Astrocyte of the spinal cord (primary cell): ENCODE data around the gene SCAMP4.

ENCODE experiments used
- DNase-seq: peaks from one replicate; pipeline ENCODE4 v3.0.0; 2011; ENCODE audit warnings: low read depth, low spot score
- H3K4me3 ChIP-seq: 2 replicates; pipeline ENCODE4 v1.5.1; 2011; ENCODE audit warnings: low read depth, mild to moderate bottlenecking, low read length, moderate library complexity
- CTCF ChIP-seq: IDR thresholded peaks from 2 replicates; pipeline ENCODE4 v1.5.1; 2012; ENCODE audit warnings: low read depth, mild to moderate bottlenecking, low read length, inconsistent platforms
- in situ Hi-C: cut with HindIII; loops from 2 replicates; pipeline ENCODE4 v1.10.0; 2017; ENCODE audit warnings: low sequenced_read_pairs

The SCAMP4 gene

GRCh38 chr19:1954532-1954933 lies 49.3 kb downstream of the SCAMP4 start:
- no peak for TF ChIP-seq CTCF
- no peak for DNase-seq
- in situ Hi-C loops, result no loop called here
- no peak overlapping the region for H3K4me3 ChIP-seq

GRCh38 chr19:1955171-1956121 lies 50.2 kb downstream of the SCAMP4 start:
- H3K4me3 ChIP-seq, result no peak overlapping the region
- in situ Hi-C loops, result no loop called here
- no peak for TF ChIP-seq CTCF
- DNase-seq, result no peak

GRCh38 chr19:1956122-1956494 lies 50.9 kb downstream of the SCAMP4 start:
- H3K4me3 ChIP-seq, result no peak overlapping the region
- no peak for TF ChIP-seq CTCF
- no peak for DNase-seq
- in situ Hi-C loops, result no loop called here

- TF ChIP-seq CTCF, result no peak
Observed at GRCh38 chr19:1956868-1957492, 51.8 kb downstream of the SCAMP4 start.

GRCh38 chr19:1957562-1958248 lies 52.5 kb downstream of the SCAMP4 start:
- in situ Hi-C loops, result no loop called here
- H3K4me3 ChIP-seq, result no peak overlapping the region
- no peak for DNase-seq
- TF ChIP-seq CTCF, result no peak

More at GRCh38 chr19:1956868-1957492, 51.8 kb downstream of the SCAMP4 start:
- in situ Hi-C loops, result no loop called here
- H3K4me3 ChIP-seq, result no peak overlapping the region
- no peak for DNase-seq

- no peak overlapping the region for H3K4me3 ChIP-seq
- no peak for DNase-seq
- in situ Hi-C loops, result no loop called here
- TF ChIP-seq CTCF, result no peak
Observed at GRCh38 chr19:1959928-1960589, 54.9 kb downstream of the SCAMP4 start.
